ENCODE data around the gene OTUD5. TPM values are rescaled to one million over a fixed set of nuclear protein-coding genes. Genes with fewer than 3 reads are reported as not detected.

Gene OTUD5
- polyA plus RNA-seq, 1 donor, result 35.3 TPM

- no peak for DNase-seq (ENCODE audit: low read depth)
Observed at GRCh38 chrX:48937054-48937907, 20.1 kb downstream of the OTUD5 start.

GRCh38 chrX:48936429-48937053 is 20.9 kb downstream of the OTUD5 start:
- DNase-seq (ENCODE audit: low read depth), result no peak

GRCh38 chrX:48935301-48935670 is 22.1 kb downstream of the OTUD5 start:
- no peak for DNase-seq (ENCODE audit: low read depth)

- no peak for DNase-seq (ENCODE audit: low read depth)
Observed at GRCh38 chrX:48934581-48935300, 22.7 kb downstream of the OTUD5 start.

DNA sequence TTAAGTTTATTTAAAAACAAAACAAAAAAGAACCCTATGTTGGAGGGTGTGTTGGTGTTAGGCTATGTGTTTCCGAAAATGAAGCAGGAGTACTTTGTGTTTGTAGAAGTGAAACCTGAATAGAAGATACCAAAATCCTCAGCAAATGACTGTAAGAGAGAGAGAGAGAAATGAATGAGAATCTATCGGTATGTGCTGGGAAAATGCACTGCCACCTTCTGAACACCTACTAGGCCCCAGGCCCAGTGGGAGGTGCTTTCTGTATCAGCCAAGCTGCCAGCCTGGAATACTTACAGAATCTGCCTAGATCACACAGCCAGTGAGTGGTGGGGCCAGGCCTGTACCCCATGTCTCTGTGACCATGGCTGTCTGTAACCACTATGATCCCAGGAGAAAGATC is 23.6 kb downstream of the OTUD5 start:
- no peak for DNase-seq (ENCODE audit: low read depth)

DNA sequence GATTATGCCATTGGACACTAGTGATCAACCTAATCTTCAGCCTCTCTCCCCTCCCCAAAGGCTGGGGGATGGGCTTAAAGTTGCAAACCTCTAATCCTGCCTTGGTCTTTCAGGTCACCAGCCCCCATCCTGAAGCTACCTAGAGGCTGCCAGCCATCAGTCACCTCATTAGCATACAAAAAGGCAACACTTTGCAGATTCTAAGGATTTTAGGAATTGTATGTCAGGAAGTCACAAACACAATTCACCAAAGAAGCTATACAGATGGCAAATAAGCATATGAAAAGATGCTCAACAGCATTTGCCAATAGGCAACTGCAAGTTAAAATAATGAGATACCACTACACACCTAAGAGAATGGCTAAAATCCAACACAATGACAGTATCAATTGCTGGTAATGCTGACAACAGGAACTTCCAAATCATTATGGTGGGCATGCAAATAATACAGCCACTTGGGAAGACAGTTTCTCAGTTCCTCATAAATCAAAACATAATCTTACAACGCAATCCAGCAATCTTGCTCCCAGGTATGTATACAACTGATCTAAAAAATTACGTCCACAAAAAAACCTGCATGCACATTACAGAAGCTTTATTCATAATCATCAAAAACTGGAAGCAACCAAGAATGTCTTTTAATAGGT is 29.5 kb downstream of the OTUD5 start:
- DNase-seq (ENCODE audit: low read depth), result no peak

DNA sequence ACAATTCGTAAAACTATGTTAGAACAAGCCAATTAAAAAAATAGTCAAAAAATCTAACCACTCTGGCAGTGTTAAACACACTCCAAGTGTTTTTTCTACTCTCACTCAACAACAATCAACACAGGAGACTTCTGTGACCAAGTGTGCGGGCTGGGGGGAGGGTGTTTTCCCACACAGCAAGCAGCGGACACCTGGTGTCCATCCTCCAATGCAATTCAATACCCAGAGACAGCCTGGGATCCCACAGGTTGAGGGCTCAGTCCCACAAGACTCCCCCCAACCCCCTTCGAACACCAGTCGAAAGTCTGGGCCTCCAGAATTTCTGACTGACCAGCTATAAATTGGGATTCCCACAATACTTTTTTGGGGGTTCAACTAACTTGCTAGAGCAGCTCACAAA is 30.3 kb downstream of the OTUD5 start:
- DNase-seq (ENCODE audit: low read depth), result no peak

DNA sequence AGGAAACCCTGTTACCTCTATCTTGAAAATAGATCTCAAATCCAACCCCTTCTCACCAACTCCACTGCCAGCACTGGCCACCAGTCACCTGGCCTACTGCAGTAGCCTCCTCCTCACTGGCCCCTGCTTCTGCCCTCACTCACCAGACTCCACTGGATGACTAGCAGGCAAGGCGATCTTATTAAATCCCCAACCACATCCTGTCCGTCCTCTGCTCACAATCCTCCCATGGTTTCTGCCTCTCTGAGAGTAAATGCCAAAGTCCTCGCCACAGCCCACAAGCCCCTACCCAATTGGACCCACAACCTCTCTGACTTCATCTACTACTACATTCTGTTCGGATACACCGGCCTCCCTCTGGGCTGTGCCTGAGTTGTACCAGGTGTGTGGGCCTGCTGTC is 33.1 kb downstream of the OTUD5 start:
- no peak for DNase-seq (ENCODE audit: low read depth)

GRCh38 chrX:48923771-48924170 is 33.6 kb downstream of the OTUD5 start:
- DNase-seq (ENCODE audit: low read depth), result no peak

DNA sequence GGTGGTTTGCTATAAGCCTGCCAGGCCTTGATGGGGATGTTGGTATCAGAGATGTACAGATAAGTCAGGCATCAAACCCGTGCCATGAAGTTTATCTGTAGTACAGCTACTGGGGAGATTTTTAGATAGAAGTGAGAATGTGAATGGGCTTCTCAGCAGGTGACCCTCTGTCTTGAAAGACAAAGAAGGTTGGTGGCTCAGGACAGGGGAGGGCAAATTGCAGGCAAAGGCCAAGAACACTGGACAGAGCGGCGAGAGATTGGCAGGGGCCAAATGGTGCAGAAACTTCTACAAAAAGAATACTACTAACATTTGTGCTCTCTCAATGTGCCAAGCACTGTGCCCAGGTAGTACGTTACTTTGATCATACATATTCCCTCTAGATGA is 36.7 kb downstream of the OTUD5 start:
- no peak for DNase-seq (ENCODE audit: low read depth)

- no peak for DNase-seq (ENCODE audit: low read depth)
Observed at GRCh38 chrX:48919947-48920717, 37.3 kb downstream of the OTUD5 start.

DNA sequence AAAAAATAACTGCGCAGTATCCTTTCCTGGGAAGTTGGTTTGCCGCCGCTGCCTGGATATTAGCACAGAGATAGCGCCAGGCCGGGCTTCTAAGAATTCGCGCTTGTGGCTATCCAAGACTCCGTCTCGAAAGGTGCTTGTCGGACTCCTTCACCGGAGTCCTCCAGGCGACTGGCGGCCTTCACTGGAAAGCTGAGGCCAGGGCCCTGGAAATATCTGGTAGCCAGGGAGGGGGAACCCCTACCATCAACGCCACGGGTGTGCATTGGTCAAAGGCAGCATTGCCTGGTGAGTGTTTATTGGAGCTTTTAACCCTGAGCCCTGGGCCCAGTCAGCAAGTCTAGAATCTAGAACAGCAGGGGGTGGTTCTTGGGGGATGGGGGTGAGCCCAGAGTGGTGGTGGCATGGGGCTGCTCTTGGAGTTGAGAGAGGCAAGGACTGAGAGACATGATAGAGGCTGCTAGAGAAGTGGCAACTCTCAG is 38.0 kb downstream of the OTUD5 start:
- DNase-seq (ENCODE audit: low read depth), result no peak

GRCh38 chrX:48918643-48919340 is 38.6 kb downstream of the OTUD5 start, which contains the start of gene PIM2:
PIM2 (minus strand) TSS chrX:48919024; CDS start chrX:48918834, 190 bp downstream.
- peak; percentile 34 for DNase-seq (ENCODE audit: low read depth)

DNA sequence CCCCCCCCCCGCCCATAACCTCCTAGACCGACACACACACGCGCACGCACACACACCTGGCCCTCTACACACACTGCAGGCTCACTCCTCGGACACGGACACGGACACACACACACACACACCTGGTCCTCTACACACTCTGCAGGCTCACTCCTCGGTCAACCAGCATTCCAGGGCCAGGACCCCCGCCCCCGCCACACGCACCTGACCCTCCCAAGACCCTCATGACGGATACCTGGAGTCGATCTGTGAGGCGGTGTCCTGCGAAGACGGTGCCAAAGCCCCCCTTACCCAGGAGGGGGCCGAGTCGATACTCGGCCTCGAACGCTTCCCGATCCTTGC is 39.1 kb downstream of the OTUD5 start:
- DNase-seq (ENCODE audit: low read depth), result no peak

- DNase-seq (ENCODE audit: low read depth), result peak; percentile 56
Observed at GRCh38 chrX:48917139-48918001, 40.0 kb downstream of the OTUD5 start.

GRCh38 chrX:48914593-48915493 is 42.6 kb downstream of the OTUD5 start:
- no peak for DNase-seq (ENCODE audit: low read depth)

DNA sequence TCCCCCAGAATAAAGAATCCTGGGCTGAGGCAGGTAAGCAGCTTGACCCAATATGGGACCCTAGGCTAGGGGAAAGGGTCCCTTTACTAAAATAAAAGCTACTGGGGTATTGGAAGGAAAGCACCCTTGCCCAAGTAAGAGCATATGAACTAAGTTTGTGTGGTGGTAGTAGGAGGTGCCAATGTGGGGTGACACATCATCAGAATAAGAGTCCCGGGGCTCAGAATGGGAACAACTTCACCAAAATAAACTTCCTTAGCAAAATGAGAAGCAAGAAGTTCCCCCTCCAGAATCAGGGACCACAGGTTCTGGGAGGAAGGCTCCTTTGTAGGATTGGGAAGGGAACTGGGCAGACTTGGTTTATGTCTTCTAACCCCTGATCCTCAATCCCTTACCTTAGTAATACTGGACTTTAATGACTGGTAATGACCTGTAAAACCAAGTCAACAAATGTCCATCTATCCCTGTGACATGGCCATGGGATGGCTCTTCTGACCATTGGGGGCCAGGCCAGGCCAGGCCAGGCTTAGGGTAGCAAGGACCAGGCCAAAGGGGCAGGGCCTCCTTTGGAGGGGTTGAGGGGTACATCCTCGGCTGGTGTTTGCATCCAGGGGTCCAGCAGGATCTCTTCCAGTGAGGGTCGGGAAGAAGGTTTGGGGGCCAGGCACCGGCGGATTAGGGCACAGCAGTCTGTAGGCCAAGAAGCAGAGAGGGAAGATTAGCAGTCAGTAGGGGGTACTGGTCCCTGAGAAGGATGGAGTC is 43.6 kb downstream of the OTUD5 start:
- no peak for DNase-seq (ENCODE audit: low read depth)

Measured in forelimb muscle (tissue), 1 donor.